Measurements from ENCODE around the gene MAP6. TPM values are rescaled to one million over a fixed set of nuclear protein-coding genes. Genes with fewer than 3 reads are reported as not detected.

Gene MAP6
- total and polyA plus RNA-seq, 10 of the 15 experiments (the other 5 are each of a cell fraction or from before 2014, with no cell fraction given), result 0.06 to 0.19 (median 0.11) TPM; not detected in 5

DNA sequence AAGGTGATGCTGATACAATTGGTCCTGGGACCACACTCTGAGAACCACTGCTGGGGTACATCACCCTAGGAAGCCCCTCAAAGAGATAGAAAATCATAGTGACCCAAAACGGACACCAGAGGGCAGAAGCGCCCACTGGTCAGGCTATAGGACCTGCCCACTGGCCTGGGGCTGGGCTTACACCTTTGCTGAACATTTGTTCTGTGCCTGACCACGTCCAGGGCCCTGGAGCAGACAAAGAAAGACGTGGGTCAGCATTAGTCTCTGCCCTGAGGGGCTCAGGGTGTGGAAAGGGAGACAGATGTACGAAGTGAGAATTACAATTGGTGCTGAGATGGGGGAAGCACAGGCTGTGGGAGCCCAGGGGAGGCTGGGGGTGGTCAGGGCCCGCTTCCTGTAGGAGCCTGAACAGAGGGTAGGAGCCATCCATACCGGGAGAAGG is 121.2 kb downstream of the MAP6 start:
- Histone ChIP-seq H3K36me3 (ENCODE audit: control insufficient read depth in 2 of 2, insufficient read depth in 2 of 2, low read length in 1 of 2) (no peaks in the 10 kb centered on the region), H3K4me3 (no peak overlapping the region), H3K27ac (ENCODE audit: control insufficient read depth, insufficient read depth) (no peak overlapping the region), H2AFZ (ENCODE audit: control insufficient read depth, low read depth, low read length) (no peak overlapping the region), H3K9me3 (replicated peaks; ENCODE audit: control insufficient read depth, insufficient read depth, low read length) (no peaks in the 10 kb centered on the region), H3K27me3 (replicated peaks in 1 of 2; ENCODE audit: control insufficient read depth in 2 of 2, insufficient read depth in 2 of 2, low read length in 1 of 2) (no peaks in the 10 kb centered on the region; a peak in 1 of 4 replicates), H4K20me1 (ENCODE audit: control insufficient read depth, insufficient read depth) (no peaks in the 10 kb centered on the region), H3K79me2 (ENCODE audit: control insufficient read depth, insufficient read depth, low read length) (no peaks in the 10 kb centered on the region), H3K4me2 (ENCODE audit: control insufficient read depth, insufficient read depth) (no peak overlapping the region), H3K4me1 (ENCODE audit: control insufficient read depth, insufficient read depth, low read length) (no peaks in the 10 kb centered on the region), H3K9ac (ENCODE audit: control insufficient read depth, insufficient read depth, low read length) (no peak overlapping the region)
- FAIRE-seq, result no peak
- intact Hi-C loops (cut with micrococcal nuclease; ENCODE audit: unreplicated experiment), result loop anchor here (5.0 kb wide), 1 partner anchor 160 kb away; no protein-coding TSS in a partner anchor
- SMC1A ChIA-PET (ENCODE audit: uncharacterized antibody, unreplicated experiment), result no interaction called here
- CTCF ChIA-PET, result interaction anchor here (0.8 to 1.3 kb wide), 7 partner anchors 9 to 226 kb away, joined by 3 to 6 read pairs (median 3); no protein-coding TSS in a partner anchor
- RAD21 ChIA-PET (ENCODE audit: unreplicated experiment), result interaction anchor here (1.0 to 1.2 kb wide), 2 partner anchors 15 to 50 kb away, joined by 3 read pairs; no protein-coding TSS in a partner anchor
- POLR2A ChIA-PET, result no interaction called here
- in situ Hi-C loops (cut with MboI), result no loop called here
- DNase-seq (ENCODE audit: low read depth, low spot score), result no peak
- no peak for TF ChIP-seq ZZZ3 (IDR thresholded peaks at IDR 0.05; ENCODE audit: control insufficient read depth, insufficient read length, low read depth)
- peak; percentile 73 for TF ChIP-seq SMC3 (IDR thresholded peaks at IDR 0.05; ENCODE audit: borderline replicate concordance, low read length)
- TF ChIP-seq, protein P1, sequence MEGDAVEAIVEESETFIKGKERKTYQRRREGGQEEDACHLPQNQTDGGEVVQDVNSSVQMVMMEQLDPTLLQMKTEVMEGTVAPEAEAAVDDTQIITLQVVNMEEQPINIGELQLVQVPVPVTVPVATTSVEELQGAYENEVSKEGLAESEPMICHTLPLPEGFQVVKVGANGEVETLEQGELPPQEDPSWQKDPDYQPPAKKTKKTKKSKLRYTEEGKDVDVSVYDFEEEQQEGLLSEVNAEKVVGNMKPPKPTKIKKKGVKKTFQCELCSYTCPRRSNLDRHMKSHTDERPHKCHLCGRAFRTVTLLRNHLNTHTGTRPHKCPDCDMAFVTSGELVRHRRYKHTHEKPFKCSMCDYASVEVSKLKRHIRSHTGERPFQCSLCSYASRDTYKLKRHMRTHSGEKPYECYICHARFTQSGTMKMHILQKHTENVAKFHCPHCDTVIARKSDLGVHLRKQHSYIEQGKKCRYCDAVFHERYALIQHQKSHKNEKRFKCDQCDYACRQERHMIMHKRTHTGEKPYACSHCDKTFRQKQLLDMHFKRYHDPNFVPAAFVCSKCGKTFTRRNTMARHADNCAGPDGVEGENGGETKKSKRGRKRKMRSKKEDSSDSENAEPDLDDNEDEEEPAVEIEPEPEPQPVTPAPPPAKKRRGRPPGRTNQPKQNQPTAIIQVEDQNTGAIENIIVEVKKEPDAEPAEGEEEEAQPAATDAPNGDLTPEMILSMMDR (IDR thresholded peaks at IDR 0.05 in 2 of 3, conservative IDR thresholded peaks at IDR 0.05 in 1 of 3; ENCODE audit: control insufficient read depth in 2 of 3, extremely low read depth in 1 of 3, insufficient read depth in 1 of 3, low read depth in 3 of 3, low read length in 3 of 3), result peak; percentile 63 to 77 (median 70)
- peak; percentile 62 for TF ChIP-seq RAD21 (IDR thresholded peaks at IDR 0.05; ENCODE audit: insufficient read depth, low read depth, low read length)
- BruUV-seq (replicated peaks), result no TSS peak
- peak; percentile 89 for ATAC-seq
- WGBS (ENCODE audit: insufficient coverage, insufficient replicate concordance, low lambda C conversion rate, missing lambda C conversion rate), result 12% methylated on average over 7 of the region's 7 CpGs

DNA sequence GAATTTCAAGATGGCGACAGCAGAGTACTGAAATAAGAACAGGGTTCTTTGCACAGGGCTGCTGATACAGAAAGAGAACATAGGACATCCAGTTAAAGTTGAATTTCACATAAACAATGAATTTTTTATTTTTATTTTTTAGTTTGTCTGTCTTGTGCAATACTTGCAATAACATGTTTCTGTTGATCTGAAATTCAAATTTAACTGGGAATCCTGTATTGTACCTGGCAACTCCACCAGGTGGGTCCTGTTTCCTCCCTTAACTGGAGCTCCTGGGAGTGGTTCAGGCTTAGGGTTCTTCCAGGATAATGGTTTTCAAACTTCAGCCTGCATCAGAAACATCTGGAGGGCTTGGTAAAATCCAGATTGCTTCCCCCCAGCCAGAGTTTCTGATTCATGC is 121.7 kb downstream of the MAP6 start:
- Histone ChIP-seq H3K79me2 (ENCODE audit: control insufficient read depth, insufficient read depth, low read length) (no peaks in the 10 kb centered on the region), H3K4me1 (ENCODE audit: control insufficient read depth, insufficient read depth, low read length) (no peaks in the 10 kb centered on the region), H3K4me2 (ENCODE audit: control insufficient read depth, insufficient read depth) (no peak overlapping the region), H3K4me3 (no peak overlapping the region), H3K9ac (ENCODE audit: control insufficient read depth, insufficient read depth, low read length) (no peak overlapping the region), H3K9me3 (replicated peaks; ENCODE audit: control insufficient read depth, insufficient read depth, low read length) (no peaks in the 10 kb centered on the region), H3K27ac (ENCODE audit: control insufficient read depth, insufficient read depth) (no peak overlapping the region), H3K36me3 (ENCODE audit: control insufficient read depth in 2 of 2, insufficient read depth in 2 of 2, low read length in 1 of 2) (no peaks in the 10 kb centered on the region), H2AFZ (ENCODE audit: control insufficient read depth, low read depth, low read length) (no peak overlapping the region), H3K27me3 (replicated peaks in 1 of 2; ENCODE audit: control insufficient read depth in 2 of 2, insufficient read depth in 2 of 2, low read length in 1 of 2) (no peaks in the 10 kb centered on the region; a peak in 1 of 4 replicates), H4K20me1 (ENCODE audit: control insufficient read depth, insufficient read depth) (no peaks in the 10 kb centered on the region)
- BruUV-seq (replicated peaks), result no TSS peak
- ATAC-seq, result no peak
- intact Hi-C loops (cut with micrococcal nuclease; ENCODE audit: unreplicated experiment) (loop anchor here (5.0 kb wide), 1 partner anchor 160 kb away; no protein-coding TSS in a partner anchor), in situ Hi-C loops (cut with MboI) (no loop called here)
- FAIRE-seq, result no peak
- CTCF ChIA-PET, result interaction anchor here (0.7 to 1.7 kb wide), 11 partner anchors 9 to 226 kb away, joined by 3 to 5 read pairs (median 3); no protein-coding TSS in a partner anchor
- WGBS (ENCODE audit: insufficient coverage, insufficient replicate concordance, low lambda C conversion rate, missing lambda C conversion rate), result 72% methylated on average over 1 of the region's 1 CpG
- SMC1A ChIA-PET (ENCODE audit: uncharacterized antibody, unreplicated experiment), result interaction anchor here (0.6 kb wide), 1 partner anchor 271 kb away, joined by 3 read pairs; no protein-coding TSS in a partner anchor
- POLR2A ChIA-PET, result no interaction called here
- RAD21 ChIA-PET (ENCODE audit: unreplicated experiment), result no interaction called here
- DNase-seq (ENCODE audit: low read depth, low spot score), result no peak
- TF ChIP-seq, protein P2, sequence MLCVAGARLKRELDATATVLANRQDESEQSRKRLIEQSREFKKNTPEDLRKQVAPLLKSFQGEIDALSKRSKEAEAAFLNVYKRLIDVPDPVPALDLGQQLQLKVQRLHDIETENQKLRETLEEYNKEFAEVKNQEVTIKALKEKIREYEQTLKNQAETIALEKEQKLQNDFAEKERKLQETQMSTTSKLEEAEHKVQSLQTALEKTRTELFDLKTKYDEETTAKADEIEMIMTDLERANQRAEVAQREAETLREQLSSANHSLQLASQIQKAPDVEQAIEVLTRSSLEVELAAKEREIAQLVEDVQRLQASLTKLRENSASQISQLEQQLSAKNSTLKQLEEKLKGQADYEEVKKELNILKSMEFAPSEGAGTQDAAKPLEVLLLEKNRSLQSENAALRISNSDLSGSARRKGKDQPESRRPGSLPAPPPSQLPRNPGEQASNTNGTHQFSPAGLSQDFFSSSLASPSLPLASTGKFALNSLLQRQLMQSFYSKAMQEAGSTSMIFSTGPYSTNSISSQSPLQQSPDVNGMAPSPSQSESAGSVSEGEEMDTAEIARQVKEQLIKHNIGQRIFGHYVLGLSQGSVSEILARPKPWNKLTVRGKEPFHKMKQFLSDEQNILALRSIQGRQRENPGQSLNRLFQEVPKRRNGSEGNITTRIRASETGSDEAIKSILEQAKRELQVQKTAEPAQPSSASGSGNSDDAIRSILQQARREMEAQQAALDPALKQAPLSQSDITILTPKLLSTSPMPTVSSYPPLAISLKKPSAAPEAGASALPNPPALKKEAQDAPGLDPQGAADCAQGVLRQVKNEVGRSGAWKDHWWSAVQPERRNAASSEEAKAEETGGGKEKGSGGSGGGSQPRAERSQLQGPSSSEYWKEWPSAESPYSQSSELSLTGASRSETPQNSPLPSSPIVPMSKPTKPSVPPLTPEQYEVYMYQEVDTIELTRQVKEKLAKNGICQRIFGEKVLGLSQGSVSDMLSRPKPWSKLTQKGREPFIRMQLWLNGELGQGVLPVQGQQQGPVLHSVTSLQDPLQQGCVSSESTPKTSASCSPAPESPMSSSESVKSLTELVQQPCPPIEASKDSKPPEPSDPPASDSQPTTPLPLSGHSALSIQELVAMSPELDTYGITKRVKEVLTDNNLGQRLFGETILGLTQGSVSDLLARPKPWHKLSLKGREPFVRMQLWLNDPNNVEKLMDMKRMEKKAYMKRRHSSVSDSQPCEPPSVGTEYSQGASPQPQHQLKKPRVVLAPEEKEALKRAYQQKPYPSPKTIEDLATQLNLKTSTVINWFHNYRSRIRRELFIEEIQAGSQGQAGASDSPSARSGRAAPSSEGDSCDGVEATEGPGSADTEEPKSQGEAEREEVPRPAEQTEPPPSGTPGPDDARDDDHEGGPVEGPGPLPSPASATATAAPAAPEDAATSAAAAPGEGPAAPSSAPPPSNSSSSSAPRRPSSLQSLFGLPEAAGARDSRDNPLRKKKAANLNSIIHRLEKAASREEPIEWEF (IDR thresholded peaks at IDR 0.05; ENCODE audit: insufficient replicate concordance, low read depth, low read length), result no peak
- TF ChIP-seq ZZZ3 (IDR thresholded peaks at IDR 0.05; ENCODE audit: control insufficient read depth, insufficient read length, low read depth) (no peak), CREB1 (IDR thresholded peaks at IDR 0.05; ENCODE audit: low read depth) (no peak), GABPA (IDR thresholded peaks at IDR 0.05; ENCODE audit: low read depth) (no peak), ZNF384 (IDR thresholded peaks at IDR 0.05; ENCODE audit: borderline replicate concordance, low read depth, low read length) (no peak)

Data from GM12878 (cell line).